WTC11 (cell line): ENCODE results near the gene ARHGAP10. TPM values are rescaled to one million over a fixed set of nuclear protein-coding genes. Genes with fewer than 3 reads are reported as not detected.

Experiments used
- ATAC-seq: fragments of 200-7000 bp; cut with Tn5 transposase; 2 replicates; pipeline ENCODE4 v1.10.0; 2021; ENCODE audit warnings: mild to moderate bottlenecking, moderate library complexity
- Bru-seq: library from RNA; stranded (reverse); fragments of 400-500 nt; gene quantifications from one replicate; lab custom pipeline; 2021; lab: Mats Ljungman, UMichigan
- CTCF ChIA-PET: fragments of 300-600 bp; sonication (Branson Sonifier 250); formaldehyde crosslinking; loops from one replicate; lab custom pipeline; 2021; ENCODE audit warnings: antibody characterized with exemption; lab: Charles Lee
- POLR2A ChIA-PET: fragments of 350-600 bp; sonication (Branson Sonifier 250); formaldehyde crosslinking; loops from one replicate; lab custom pipeline; 2021; ENCODE audit warnings: antibody characterized with exemption; lab: Charles Lee
- DNase-seq: peaks from one replicate; pipeline ENCODE4 v3.0.0; 2021; ENCODE audit warnings: low spot score
- H3K27ac Mint-ChIP-seq: 2 replicates; pipeline ENCODE4 v1.8.0; 2021; ENCODE audit warnings: mixed read lengths
- H3K27me3 Mint-ChIP-seq: 2 replicates; pipeline ENCODE4 v1.8.0; 2021; ENCODE audit warnings: low read depth, mild to moderate bottlenecking, moderate library complexity, mixed read lengths
- H3K36me3 Mint-ChIP-seq: 2 replicates; pipeline ENCODE4 v1.8.0; 2021; ENCODE audit warnings: mixed read lengths
- H3K4me1 Mint-ChIP-seq: 2 replicates; pipeline ENCODE4 v1.8.0; 2022; ENCODE audit warnings: mixed read lengths
- H3K4me3 Mint-ChIP-seq: 2 replicates; pipeline ENCODE4 v1.8.0; 2021; ENCODE audit warnings: mild to moderate bottlenecking, moderate library complexity, mixed read lengths
- H3K9me3 Mint-ChIP-seq: 2 replicates; pipeline ENCODE4 v1.8.0; 2021; ENCODE audit warnings: mixed read lengths
- CREM ChIP-seq: sonication (generic); formaldehyde crosslinking; IDR thresholded peaks from 2 replicates; pipeline ENCODE4 v1.8.1; 2022; ENCODE audit warnings: mild to moderate bottlenecking, missing genetic modification reagents, moderate library complexity
- ETV6 ChIP-seq: sonication (generic); formaldehyde crosslinking; IDR thresholded peaks from 2 replicates; pipeline ENCODE4 v1.8.1; 2022; ENCODE audit warnings: mild to moderate bottlenecking, missing genetic modification reagents
- FOXP1 ChIP-seq: sonication (generic); formaldehyde crosslinking; IDR thresholded peaks from 2 replicates; pipeline ENCODE4 v1.8.0; 2022; ENCODE audit warnings: missing genetic modification reagents, mild to moderate bottlenecking, moderate library complexity, borderline replicate concordance
- HMGA2 ChIP-seq: fragments of 250-450 bp; sonication (Bioruptor Pico); IDR thresholded peaks from 2 replicates; pipeline ENCODE4 v1.4.0; 2021; ENCODE audit warnings: mild to moderate bottlenecking, moderate library complexity
- MYBL2 ChIP-seq: sonication (generic); formaldehyde crosslinking; IDR thresholded peaks from 2 replicates; pipeline ENCODE4 v1.8.1; 2023; ENCODE audit warnings: mild to moderate bottlenecking, moderate library complexity, missing genetic modification reagents
- NR1H2 ChIP-seq: sonication (generic); formaldehyde crosslinking; IDR thresholded peaks from 2 replicates; pipeline ENCODE4 v1.9.0; 2021; ENCODE audit warnings: mild to moderate bottlenecking, moderate library complexity, missing genetic modification reagents
- SMAD3 ChIP-seq: sonication (generic); formaldehyde crosslinking; IDR thresholded peaks from 2 replicates; pipeline ENCODE4 v1.8.0; 2022; ENCODE audit warnings: missing genetic modification reagents, mild to moderate bottlenecking, borderline replicate concordance
- TEAD1 ChIP-seq: sonication (generic); formaldehyde crosslinking; IDR thresholded peaks from 2 replicates; pipeline ENCODE4 v1.8.0; 2022; ENCODE audit warnings: mild to moderate bottlenecking, missing genetic modification reagents
- ZNF232 ChIP-seq: sonication (generic); formaldehyde crosslinking; IDR thresholded peaks from 2 replicates; pipeline ENCODE4 v1.8.0; 2022; ENCODE audit warnings: mild to moderate bottlenecking, missing genetic modification reagents
- ZNF423 ChIP-seq: fragments of 250-450 bp; sonication (Bioruptor Pico); IDR thresholded peaks from 2 replicates; pipeline ENCODE4 v2.1.2; 2022; ENCODE audit warnings: mild to moderate bottlenecking, moderate library complexity
- long read RNA-seq, 3 experiments: library from RNA in 1 of 3; library from capped mRNA in 1 of 3; library from polyadenylated mRNA in 1 of 3; unstranded in 2 of 3; stranded (forward) in 1 of 3; transcript quantifications; one replicate each; pipeline ENCODE4 v2.0.0, GENCODE V29; 2021
- total RNA-seq: library from RNA; stranded (reverse); gene quantifications from 3 replicates; pipeline ENCODE4 v1.2.3, GENCODE V29; 2021
- TF ChIP-seq, protein P1 (sequence below): sonication (generic); formaldehyde crosslinking; IDR thresholded peaks from 2 replicates; pipeline ENCODE4 v1.8.0; 2023; ENCODE audit warnings: missing genetic modification reagents, mild to moderate bottlenecking, borderline replicate concordance
- TF ChIP-seq, protein P2 (sequence below): sonication (generic); formaldehyde crosslinking; IDR thresholded peaks from 2 replicates; pipeline ENCODE4 v1.8.1; 2022; ENCODE audit warnings: mild to moderate bottlenecking, moderate library complexity, missing genetic modification reagents
- TF ChIP-seq, protein P3 (sequence below): fragments of 250-450 bp; sonication (Bioruptor Pico); IDR thresholded peaks from 2 replicates; pipeline ENCODE4 v1.9.0; 2021; ENCODE audit warnings: mild to moderate bottlenecking
- TF ChIP-seq, protein P4 (sequence below): sonication (generic); formaldehyde crosslinking; IDR thresholded peaks from 2 replicates; pipeline ENCODE4 v1.8.0; 2022; ENCODE audit warnings: mild to moderate bottlenecking, missing genetic modification reagents
- TF ChIP-seq, protein P5 (sequence below): sonication (generic); formaldehyde crosslinking; IDR thresholded peaks from 2 replicates; pipeline ENCODE4 v1.8.1; 2023; ENCODE audit warnings: mild to moderate bottlenecking, moderate library complexity, missing genetic modification reagents

ARHGAP10 gene, protein sequence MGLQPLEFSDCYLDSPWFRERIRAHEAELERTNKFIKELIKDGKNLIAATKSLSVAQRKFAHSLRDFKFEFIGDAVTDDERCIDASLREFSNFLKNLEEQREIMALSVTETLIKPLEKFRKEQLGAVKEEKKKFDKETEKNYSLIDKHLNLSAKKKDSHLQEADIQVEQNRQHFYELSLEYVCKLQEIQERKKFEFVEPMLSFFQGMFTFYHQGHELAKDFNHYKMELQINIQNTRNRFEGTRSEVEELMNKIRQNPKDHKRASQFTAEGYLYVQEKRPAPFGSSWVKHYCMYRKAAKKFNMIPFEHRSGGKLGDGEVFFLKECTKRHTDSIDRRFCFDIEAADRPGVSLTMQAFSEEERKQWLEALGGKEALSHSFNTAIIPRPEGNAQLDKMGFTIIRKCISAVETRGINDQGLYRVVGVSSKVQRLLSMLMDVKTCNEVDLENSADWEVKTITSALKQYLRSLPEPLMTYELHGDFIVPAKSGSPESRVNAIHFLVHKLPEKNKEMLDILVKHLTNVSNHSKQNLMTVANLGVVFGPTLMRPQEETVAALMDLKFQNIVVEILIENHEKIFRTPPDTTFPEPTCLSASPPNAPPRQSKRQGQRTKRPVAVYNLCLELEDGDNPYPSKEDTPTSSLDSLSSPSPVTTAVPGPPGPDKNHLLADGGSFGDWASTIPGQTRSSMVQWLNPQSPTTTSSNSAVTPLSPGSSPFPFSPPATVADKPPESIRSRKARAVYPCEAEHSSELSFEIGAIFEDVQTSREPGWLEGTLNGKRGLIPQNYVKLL
- 7.1 to 9.6 TPM (median 8.0 TPM) in 3 replicates for total RNA-seq
- percentile 54 among the genes with signal in this experiment for Bru-seq, nascent RNA
- long read RNA-seq, experiment 1, transcript ARHGAP10-201 (23 exons, 3,299 nt) = major isoform, 11 of 45 reads
- long read RNA-seq, experiment 1, partial matches to known transcripts = 4 of 45 reads
- long read RNA-seq, experiment 1, other reads (novel, unspliced or antisense) = 30 of 45 reads
- long read RNA-seq, experiment 2, partial matches to known transcripts = 1 of 8 reads
- long read RNA-seq, experiment 2, other reads (novel, unspliced or antisense) = 6 of 8 reads
- long read RNA-seq, experiment 3, partial matches to known transcripts = 0 of 2 reads
- long read RNA-seq, experiment 3, other reads (novel, unspliced or antisense) = 2 of 2 reads

DNA sequence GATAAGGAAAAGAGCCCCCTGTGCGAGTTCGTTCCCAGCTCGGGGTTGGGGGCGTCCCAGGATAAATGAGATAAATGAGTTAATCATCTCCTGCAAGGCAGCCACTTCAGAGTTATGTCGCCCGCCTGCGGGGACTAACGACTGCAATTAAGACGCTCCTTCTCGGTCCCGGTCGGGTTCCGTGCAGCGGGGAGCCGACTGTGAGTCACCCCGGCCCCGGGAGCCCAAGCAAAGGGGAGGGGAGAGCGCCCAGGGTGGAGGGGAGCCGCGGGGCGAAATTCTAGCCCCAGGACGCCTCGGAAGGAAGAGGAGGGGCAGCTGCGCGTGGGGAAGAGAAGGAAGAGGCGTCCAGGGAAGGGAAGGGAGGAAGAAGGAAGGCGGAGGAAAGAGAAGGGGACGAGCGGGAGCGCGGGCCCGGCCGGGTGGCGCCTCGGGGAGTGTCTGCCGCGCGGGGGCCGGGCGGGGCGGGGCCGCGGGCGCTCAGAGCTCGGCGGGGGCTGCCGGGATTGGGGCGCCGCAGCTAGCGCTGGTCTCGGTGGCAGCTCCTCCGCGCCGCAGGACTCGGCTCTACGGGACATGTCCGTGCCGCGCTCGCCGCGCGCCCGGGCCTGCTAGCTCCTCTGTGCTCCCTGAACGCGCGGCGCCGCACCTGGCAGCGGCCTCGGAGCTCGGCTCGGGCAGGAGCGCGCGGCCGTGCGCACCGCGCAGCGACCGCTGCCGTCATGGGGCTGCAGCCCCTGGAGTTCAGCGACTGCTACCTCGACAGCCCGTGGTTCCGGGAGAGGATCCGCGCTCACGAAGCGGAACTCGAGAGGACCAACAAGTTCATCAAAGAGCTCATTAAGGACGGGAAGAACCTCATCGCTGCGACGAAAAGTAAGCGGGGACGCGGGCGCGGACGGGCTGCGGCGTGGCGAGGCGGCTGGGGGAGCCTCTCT lies at the start of gene ARHGAP10:
TSS of gene ARHGAP10 (plus strand) at position 509 of the 938 bp plus-strand sequence. CDS start at position 723, 214 bp downstream.
- ATAC-seq = peak; percentile 48
- POLR2A ChIA-PET = interaction anchor here (0.8 to 1.6 kb wide), 4 partner anchors 48 to 135 kb away, joined by 3 to 5 read pairs (median 4); partner anchors contain the start of genes PRMT9 and TMEM184C
- Mint-ChIP-seq H3K9me3 (no peaks in the 10 kb centered on the region), H3K36me3 (no peaks in the 10 kb centered on the region), H3K27me3 (peaks cover 74% of the 10 kb centered on the region), H3K4me1 (peaks cover 45% of the 10 kb centered on the region), H3K4me3 (peak within 1 kb of the TSS; percentile 84), H3K27ac (peak within 1 kb of the TSS; percentile 83; the same call in 1 of the 2 replicates)
- DNase-seq = peak; percentile 63
- CTCF ChIA-PET = interaction anchor here (0.7 to 2.1 kb wide), 6 partner anchors 23 to 134 kb away, joined by 3 to 26 read pairs (median 4); partner anchors contain the start of gene TMEM184C
- TF ChIP-seq ZNF232 (CRISPR knock-in tag) (0 out of 2 replicates have a peak, but pooled peaks have one; percentile 27), ETV6 (CRISPR knock-in tag) (peak; percentile 10), ZNF423 (CRISPR knock-in tag) (peak; percentile 79), HMGA2 (CRISPR knock-in tag) (no peak), TEAD1 (0 out of 2 replicates have a peak, but pooled peaks have one; percentile 6), FOXP1 (CRISPR knock-in tag) (peak; percentile 22; the same call in 1 of the 2 replicates), MYBL2 (CRISPR knock-in tag) (no peak), NR1H2 (no peak), CREM (no peak), SMAD3 (CRISPR knock-in tag) (0 out of 2 replicates have a peak, but pooled peaks have one; percentile 43)
- TF ChIP-seq, protein P1, sequence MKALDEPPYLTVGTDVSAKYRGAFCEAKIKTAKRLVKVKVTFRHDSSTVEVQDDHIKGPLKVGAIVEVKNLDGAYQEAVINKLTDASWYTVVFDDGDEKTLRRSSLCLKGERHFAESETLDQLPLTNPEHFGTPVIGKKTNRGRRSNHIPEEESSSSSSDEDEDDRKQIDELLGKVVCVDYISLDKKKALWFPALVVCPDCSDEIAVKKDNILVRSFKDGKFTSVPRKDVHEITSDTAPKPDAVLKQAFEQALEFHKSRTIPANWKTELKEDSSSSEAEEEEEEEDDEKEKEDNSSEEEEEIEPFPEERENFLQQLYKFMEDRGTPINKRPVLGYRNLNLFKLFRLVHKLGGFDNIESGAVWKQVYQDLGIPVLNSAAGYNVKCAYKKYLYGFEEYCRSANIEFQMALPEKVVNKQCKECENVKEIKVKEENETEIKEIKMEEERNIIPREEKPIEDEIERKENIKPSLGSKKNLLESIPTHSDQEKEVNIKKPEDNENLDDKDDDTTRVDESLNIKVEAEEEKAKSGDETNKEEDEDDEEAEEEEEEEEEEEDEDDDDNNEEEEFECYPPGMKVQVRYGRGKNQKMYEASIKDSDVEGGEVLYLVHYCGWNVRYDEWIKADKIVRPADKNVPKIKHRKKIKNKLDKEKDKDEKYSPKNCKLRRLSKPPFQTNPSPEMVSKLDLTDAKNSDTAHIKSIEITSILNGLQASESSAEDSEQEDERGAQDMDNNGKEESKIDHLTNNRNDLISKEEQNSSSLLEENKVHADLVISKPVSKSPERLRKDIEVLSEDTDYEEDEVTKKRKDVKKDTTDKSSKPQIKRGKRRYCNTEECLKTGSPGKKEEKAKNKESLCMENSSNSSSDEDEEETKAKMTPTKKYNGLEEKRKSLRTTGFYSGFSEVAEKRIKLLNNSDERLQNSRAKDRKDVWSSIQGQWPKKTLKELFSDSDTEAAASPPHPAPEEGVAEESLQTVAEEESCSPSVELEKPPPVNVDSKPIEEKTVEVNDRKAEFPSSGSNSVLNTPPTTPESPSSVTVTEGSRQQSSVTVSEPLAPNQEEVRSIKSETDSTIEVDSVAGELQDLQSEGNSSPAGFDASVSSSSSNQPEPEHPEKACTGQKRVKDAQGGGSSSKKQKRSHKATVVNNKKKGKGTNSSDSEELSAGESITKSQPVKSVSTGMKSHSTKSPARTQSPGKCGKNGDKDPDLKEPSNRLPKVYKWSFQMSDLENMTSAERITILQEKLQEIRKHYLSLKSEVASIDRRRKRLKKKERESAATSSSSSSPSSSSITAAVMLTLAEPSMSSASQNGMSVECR (CRISPR knock-in tag) = 0 out of 2 replicates have a peak, but pooled peaks have one; percentile 6
- TF ChIP-seq, protein P2, sequence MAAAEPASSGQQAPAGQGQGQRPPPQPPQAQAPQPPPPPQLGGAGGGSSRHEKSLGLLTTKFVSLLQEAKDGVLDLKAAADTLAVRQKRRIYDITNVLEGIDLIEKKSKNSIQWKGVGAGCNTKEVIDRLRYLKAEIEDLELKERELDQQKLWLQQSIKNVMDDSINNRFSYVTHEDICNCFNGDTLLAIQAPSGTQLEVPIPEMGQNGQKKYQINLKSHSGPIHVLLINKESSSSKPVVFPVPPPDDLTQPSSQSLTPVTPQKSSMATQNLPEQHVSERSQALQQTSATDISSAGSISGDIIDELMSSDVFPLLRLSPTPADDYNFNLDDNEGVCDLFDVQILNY (CRISPR knock-in tag) = peak; percentile 58; the same call in 1 of the 2 replicates
- TF ChIP-seq, protein P3, sequence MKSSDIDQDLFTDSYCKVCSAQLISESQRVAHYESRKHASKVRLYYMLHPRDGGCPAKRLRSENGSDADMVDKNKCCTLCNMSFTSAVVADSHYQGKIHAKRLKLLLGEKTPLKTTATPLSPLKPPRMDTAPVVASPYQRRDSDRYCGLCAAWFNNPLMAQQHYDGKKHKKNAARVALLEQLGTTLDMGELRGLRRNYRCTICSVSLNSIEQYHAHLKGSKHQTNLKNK (CRISPR knock-in tag) = no peak
- TF ChIP-seq, protein P4, sequence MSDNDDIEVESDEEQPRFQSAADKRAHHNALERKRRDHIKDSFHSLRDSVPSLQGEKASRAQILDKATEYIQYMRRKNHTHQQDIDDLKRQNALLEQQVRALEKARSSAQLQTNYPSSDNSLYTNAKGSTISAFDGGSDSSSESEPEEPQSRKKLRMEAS = 0 out of 2 replicates have a peak, but pooled peaks have one; percentile 3
- TF ChIP-seq, protein P5, sequence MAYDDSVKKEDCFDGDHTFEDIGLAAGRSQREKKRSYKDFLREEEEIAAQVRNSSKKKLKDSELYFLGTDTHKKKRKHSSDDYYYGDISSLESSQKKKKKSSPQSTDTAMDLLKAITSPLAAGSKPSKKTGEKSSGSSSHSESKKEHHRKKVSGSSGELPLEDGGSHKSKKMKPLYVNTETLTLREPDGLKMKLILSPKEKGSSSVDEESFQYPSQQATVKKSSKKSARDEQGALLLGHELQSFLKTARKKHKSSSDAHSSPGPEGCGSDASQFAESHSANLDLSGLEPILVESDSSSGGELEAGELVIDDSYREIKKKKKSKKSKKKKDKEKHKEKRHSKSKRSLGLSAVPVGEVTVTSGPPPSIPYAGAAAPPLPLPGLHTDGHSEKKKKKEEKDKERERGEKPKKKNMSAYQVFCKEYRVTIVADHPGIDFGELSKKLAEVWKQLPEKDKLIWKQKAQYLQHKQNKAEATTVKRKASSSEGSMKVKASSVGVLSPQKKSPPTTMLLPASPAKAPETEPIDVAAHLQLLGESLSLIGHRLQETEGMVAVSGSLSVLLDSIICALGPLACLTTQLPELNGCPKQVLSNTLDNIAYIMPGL = peak; percentile 34; the same call in 1 of the 2 replicates
